WTC11 (cell line): Measurements from ENCODE around the gene ACTN1. TPM values are rescaled to one million over a fixed set of nuclear protein-coding genes. Genes with fewer than 3 reads are reported as not detected.

Experiments
- ATAC-seq: fragments of 200-7000 bp; cut with Tn5 transposase; 2 replicates; pipeline ENCODE4 v1.10.0; 2021; ENCODE audit warnings: mild to moderate bottlenecking, moderate library complexity
- CTCF ChIA-PET: fragments of 300-600 bp; sonication (Branson Sonifier 250); formaldehyde crosslinking; loops from one replicate; lab custom pipeline; 2021; ENCODE audit warnings: antibody characterized with exemption; lab: Charles Lee
- POLR2A ChIA-PET: fragments of 350-600 bp; sonication (Branson Sonifier 250); formaldehyde crosslinking; loops from one replicate; lab custom pipeline; 2021; ENCODE audit warnings: antibody characterized with exemption; lab: Charles Lee
- DNase-seq: peaks from one replicate; pipeline ENCODE4 v3.0.0; 2021; ENCODE audit warnings: low spot score
- H3K27ac Mint-ChIP-seq: 2 replicates; pipeline ENCODE4 v1.8.0; 2021; ENCODE audit warnings: mixed read lengths
- H3K27me3 Mint-ChIP-seq: 2 replicates; pipeline ENCODE4 v1.8.0; 2021; ENCODE audit warnings: low read depth, mild to moderate bottlenecking, moderate library complexity, mixed read lengths
- H3K36me3 Mint-ChIP-seq: 2 replicates; pipeline ENCODE4 v1.8.0; 2021; ENCODE audit warnings: mixed read lengths
- H3K4me1 Mint-ChIP-seq: 2 replicates; pipeline ENCODE4 v1.8.0; 2022; ENCODE audit warnings: mixed read lengths
- H3K4me3 Mint-ChIP-seq: 2 replicates; pipeline ENCODE4 v1.8.0; 2021; ENCODE audit warnings: mild to moderate bottlenecking, moderate library complexity, mixed read lengths
- H3K9me3 Mint-ChIP-seq: 2 replicates; pipeline ENCODE4 v1.8.0; 2021; ENCODE audit warnings: mixed read lengths
- ARID4B ChIP-seq: sonication (generic); formaldehyde crosslinking; IDR thresholded peaks from 2 replicates; pipeline ENCODE4 v1.8.0; 2023; ENCODE audit warnings: missing genetic modification reagents, mild to moderate bottlenecking, borderline replicate concordance
- ATF1 ChIP-seq: sonication (generic); formaldehyde crosslinking; IDR thresholded peaks from 2 replicates; pipeline ENCODE4 v1.8.1; 2023; ENCODE audit warnings: mild to moderate bottlenecking, moderate library complexity, missing genetic modification reagents
- FOXK1 ChIP-seq: sonication (generic); formaldehyde crosslinking; IDR thresholded peaks from 2 replicates; pipeline ENCODE4 v1.8.0; 2022; ENCODE audit warnings: mild to moderate bottlenecking, moderate library complexity, missing genetic modification reagents
- FOXP1 ChIP-seq: sonication (generic); formaldehyde crosslinking; IDR thresholded peaks from 2 replicates; pipeline ENCODE4 v1.8.0; 2022; ENCODE audit warnings: missing genetic modification reagents, mild to moderate bottlenecking, moderate library complexity, borderline replicate concordance
- GABPB1 ChIP-seq: sonication (generic); formaldehyde crosslinking; IDR thresholded peaks from 2 replicates; pipeline ENCODE4 v1.8.1; 2023; ENCODE audit warnings: mild to moderate bottlenecking, missing genetic modification reagents
- HMGXB4 ChIP-seq: sonication (generic); formaldehyde crosslinking; IDR thresholded peaks from 2 replicates; pipeline ENCODE4 v1.8.1; 2023; ENCODE audit warnings: mild to moderate bottlenecking, moderate library complexity, missing genetic modification reagents
- MXD4 ChIP-seq: fragments of 250-450 bp; sonication (Bioruptor Pico); IDR thresholded peaks from 2 replicates; pipeline ENCODE4 v1.8.0; 2021; ENCODE audit warnings: mild to moderate bottlenecking, moderate library complexity, borderline replicate concordance
- MYBL2 ChIP-seq: sonication (generic); formaldehyde crosslinking; IDR thresholded peaks from 2 replicates; pipeline ENCODE4 v1.8.1; 2023; ENCODE audit warnings: mild to moderate bottlenecking, moderate library complexity, missing genetic modification reagents
- NR1H2 ChIP-seq: sonication (generic); formaldehyde crosslinking; IDR thresholded peaks from 2 replicates; pipeline ENCODE4 v1.9.0; 2021; ENCODE audit warnings: mild to moderate bottlenecking, moderate library complexity, missing genetic modification reagents
- NR2C2 ChIP-seq: sonication (generic); formaldehyde crosslinking; IDR thresholded peaks from 2 replicates; pipeline ENCODE4 v1.8.0; 2022; ENCODE audit warnings: mild to moderate bottlenecking, missing genetic modification reagents
- OVOL2 ChIP-seq: fragments of 250-450 bp; sonication (Bioruptor Pico); IDR thresholded peaks from 2 replicates; pipeline ENCODE4 v1.9.0; 2021; ENCODE audit warnings: mild to moderate bottlenecking, borderline replicate concordance
- SMAD4 ChIP-seq: sonication (generic); formaldehyde crosslinking; IDR thresholded peaks from 2 replicates; pipeline ENCODE4 v1.8.0; 2022; ENCODE audit warnings: mild to moderate bottlenecking, missing genetic modification reagents
- TEAD1 ChIP-seq: sonication (generic); formaldehyde crosslinking; IDR thresholded peaks from 2 replicates; pipeline ENCODE4 v1.8.0; 2022; ENCODE audit warnings: mild to moderate bottlenecking, missing genetic modification reagents
- ZBTB21 ChIP-seq: sonication (generic); formaldehyde crosslinking; IDR thresholded peaks from 2 replicates; pipeline ENCODE4 v1.8.1; 2023; ENCODE audit warnings: mild to moderate bottlenecking, missing genetic modification reagents, borderline replicate concordance
- ZNF396 ChIP-seq: fragments of 250-450 bp; sonication (Bioruptor Pico); IDR thresholded peaks from 2 replicates; pipeline ENCODE4 v1.8.0; 2021; ENCODE audit warnings: mild to moderate bottlenecking, moderate library complexity, borderline replicate concordance
- ZNF423 ChIP-seq: fragments of 250-450 bp; sonication (Bioruptor Pico); IDR thresholded peaks from 2 replicates; pipeline ENCODE4 v2.1.2; 2022; ENCODE audit warnings: mild to moderate bottlenecking, moderate library complexity
- total RNA-seq: library from RNA; stranded (reverse); gene quantifications from 3 replicates; pipeline ENCODE4 v1.2.3, GENCODE V29; 2021
- TF ChIP-seq, protein P1 (sequence below): fragments of 250-450 bp; sonication (Bioruptor Pico); IDR thresholded peaks from 2 replicates; pipeline ENCODE4 v1.9.0; 2021; ENCODE audit warnings: mild to moderate bottlenecking
- TF ChIP-seq, protein P2 (sequence below): sonication (generic); formaldehyde crosslinking; IDR thresholded peaks from 2 replicates; pipeline ENCODE4 v1.8.1; 2022; ENCODE audit warnings: mild to moderate bottlenecking, missing genetic modification reagents, moderate library complexity, borderline replicate concordance
- TF ChIP-seq, protein P3 (sequence below): sonication (generic); formaldehyde crosslinking; IDR thresholded peaks from 2 replicates; pipeline ENCODE4 v1.8.0; 2022; ENCODE audit warnings: missing genetic modification reagents
- TF ChIP-seq, protein P4 (sequence below): fragments of 200-600 bp; IDR thresholded peaks from 2 replicates; pipeline ENCODE4 v1.8.0; 2022; ENCODE audit warnings: antibody characterized with exemption

The ACTN1 gene
- total RNA-seq, 1 experiment from 2014 or later = 196 TPM

GRCh38 chr14:68824517-68825347, 154.4 kb downstream of the ACTN1 start:
- Mint-ChIP-seq H3K9me3 (no peaks in the 10 kb centered on the region), H3K4me3 (no peak overlapping the region), H3K4me1 (peaks cover 11% of the 10 kb centered on the region), H3K27ac (no peak overlapping the region), H3K27me3 (peaks cover 2% of the 10 kb centered on the region; the same call in 1 of the 2 replicates), H3K36me3 (no peaks in the 10 kb centered on the region)
- ChIA-PET POLR2A (interaction anchor here (0.5 to 1.1 kb wide), 3 partner anchors 9 to 334 kb away, joined by 3 to 4 read pairs (median 3); no protein-coding TSS in a partner anchor), CTCF (interaction anchor here (0.6 to 4.0 kb wide), 44 partner anchors 8 to 1224 kb away, joined by 3 to 46 read pairs (median 4); partner anchors contain the start of genes EXD2, PIGH, ZFP36L1 and ZFYVE26)
- DNase-seq (peak; percentile 94), ATAC-seq (peak; percentile 98)
- TF ChIP-seq, protein P1, sequence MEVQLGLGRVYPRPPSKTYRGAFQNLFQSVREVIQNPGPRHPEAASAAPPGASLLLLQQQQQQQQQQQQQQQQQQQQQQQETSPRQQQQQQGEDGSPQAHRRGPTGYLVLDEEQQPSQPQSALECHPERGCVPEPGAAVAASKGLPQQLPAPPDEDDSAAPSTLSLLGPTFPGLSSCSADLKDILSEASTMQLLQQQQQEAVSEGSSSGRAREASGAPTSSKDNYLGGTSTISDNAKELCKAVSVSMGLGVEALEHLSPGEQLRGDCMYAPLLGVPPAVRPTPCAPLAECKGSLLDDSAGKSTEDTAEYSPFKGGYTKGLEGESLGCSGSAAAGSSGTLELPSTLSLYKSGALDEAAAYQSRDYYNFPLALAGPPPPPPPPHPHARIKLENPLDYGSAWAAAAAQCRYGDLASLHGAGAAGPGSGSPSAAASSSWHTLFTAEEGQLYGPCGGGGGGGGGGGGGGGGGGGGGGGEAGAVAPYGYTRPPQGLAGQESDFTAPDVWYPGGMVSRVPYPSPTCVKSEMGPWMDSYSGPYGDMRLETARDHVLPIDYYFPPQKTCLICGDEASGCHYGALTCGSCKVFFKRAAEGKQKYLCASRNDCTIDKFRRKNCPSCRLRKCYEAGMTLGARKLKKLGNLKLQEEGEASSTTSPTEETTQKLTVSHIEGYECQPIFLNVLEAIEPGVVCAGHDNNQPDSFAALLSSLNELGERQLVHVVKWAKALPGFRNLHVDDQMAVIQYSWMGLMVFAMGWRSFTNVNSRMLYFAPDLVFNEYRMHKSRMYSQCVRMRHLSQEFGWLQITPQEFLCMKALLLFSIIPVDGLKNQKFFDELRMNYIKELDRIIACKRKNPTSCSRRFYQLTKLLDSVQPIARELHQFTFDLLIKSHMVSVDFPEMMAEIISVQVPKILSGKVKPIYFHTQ (CRISPR knock-in tag) = no peak
- TF ChIP-seq, protein P2, sequence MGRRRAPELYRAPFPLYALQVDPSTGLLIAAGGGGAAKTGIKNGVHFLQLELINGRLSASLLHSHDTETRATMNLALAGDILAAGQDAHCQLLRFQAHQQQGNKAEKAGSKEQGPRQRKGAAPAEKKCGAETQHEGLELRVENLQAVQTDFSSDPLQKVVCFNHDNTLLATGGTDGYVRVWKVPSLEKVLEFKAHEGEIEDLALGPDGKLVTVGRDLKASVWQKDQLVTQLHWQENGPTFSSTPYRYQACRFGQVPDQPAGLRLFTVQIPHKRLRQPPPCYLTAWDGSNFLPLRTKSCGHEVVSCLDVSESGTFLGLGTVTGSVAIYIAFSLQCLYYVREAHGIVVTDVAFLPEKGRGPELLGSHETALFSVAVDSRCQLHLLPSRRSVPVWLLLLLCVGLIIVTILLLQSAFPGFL (CRISPR knock-in tag) = no peak
- TF ChIP-seq, protein P3, sequence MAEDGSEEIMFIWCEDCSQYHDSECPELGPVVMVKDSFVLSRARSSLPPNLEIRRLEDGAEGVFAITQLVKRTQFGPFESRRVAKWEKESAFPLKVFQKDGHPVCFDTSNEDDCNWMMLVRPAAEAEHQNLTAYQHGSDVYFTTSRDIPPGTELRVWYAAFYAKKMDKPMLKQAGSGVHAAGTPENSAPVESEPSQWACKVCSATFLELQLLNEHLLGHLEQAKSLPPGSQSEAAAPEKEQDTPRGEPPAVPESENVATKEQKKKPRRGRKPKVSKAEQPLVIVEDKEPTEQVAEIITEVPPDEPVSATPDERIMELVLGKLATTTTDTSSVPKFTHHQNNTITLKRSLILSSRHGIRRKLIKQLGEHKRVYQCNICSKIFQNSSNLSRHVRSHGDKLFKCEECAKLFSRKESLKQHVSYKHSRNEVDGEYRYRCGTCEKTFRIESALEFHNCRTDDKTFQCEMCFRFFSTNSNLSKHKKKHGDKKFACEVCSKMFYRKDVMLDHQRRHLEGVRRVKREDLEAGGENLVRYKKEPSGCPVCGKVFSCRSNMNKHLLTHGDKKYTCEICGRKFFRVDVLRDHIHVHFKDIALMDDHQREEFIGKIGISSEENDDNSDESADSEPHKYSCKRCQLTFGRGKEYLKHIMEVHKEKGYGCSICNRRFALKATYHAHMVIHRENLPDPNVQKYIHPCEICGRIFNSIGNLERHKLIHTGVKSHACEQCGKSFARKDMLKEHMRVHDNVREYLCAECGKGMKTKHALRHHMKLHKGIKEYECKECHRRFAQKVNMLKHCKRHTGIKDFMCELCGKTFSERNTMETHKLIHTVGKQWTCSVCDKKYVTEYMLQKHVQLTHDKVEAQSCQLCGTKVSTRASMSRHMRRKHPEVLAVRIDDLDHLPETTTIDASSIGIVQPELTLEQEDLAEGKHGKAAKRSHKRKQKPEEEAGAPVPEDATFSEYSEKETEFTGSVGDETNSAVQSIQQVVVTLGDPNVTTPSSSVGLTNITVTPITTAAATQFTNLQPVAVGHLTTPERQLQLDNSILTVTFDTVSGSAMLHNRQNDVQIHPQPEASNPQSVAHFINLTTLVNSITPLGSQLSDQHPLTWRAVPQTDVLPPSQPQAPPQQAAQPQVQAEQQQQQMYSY (CRISPR knock-in tag) = no peak
- no peak for TF ChIP-seq ZNF396 (CRISPR knock-in tag)
- TF ChIP-seq MXD4 (CRISPR knock-in tag) = no peak
- peak; percentile 40; the same call in 1 of the 2 replicates for TF ChIP-seq HMGXB4 (CRISPR knock-in tag)
- TF ChIP-seq MYBL2 (CRISPR knock-in tag) = no peak
- TF ChIP-seq ZBTB21 (CRISPR knock-in tag) = peak; percentile 20; the same call in 1 of the 2 replicates
- no peak for TF ChIP-seq ZNF423 (CRISPR knock-in tag)
- TF ChIP-seq OVOL2 = no peak
- no peak for TF ChIP-seq ATF1 (CRISPR knock-in tag)
- TF ChIP-seq FOXK1 = peak; percentile 68
- TF ChIP-seq TEAD1 (CRISPR knock-in tag) = peak; percentile 23; the same call in 1 of the 2 replicates
- TF ChIP-seq NR1H2 (CRISPR knock-in tag) = no peak
- TF ChIP-seq GABPB1 (CRISPR knock-in tag) = peak; percentile 93
- TF ChIP-seq NR2C2 (CRISPR knock-in tag) = no peak
- TF ChIP-seq, protein P4, sequence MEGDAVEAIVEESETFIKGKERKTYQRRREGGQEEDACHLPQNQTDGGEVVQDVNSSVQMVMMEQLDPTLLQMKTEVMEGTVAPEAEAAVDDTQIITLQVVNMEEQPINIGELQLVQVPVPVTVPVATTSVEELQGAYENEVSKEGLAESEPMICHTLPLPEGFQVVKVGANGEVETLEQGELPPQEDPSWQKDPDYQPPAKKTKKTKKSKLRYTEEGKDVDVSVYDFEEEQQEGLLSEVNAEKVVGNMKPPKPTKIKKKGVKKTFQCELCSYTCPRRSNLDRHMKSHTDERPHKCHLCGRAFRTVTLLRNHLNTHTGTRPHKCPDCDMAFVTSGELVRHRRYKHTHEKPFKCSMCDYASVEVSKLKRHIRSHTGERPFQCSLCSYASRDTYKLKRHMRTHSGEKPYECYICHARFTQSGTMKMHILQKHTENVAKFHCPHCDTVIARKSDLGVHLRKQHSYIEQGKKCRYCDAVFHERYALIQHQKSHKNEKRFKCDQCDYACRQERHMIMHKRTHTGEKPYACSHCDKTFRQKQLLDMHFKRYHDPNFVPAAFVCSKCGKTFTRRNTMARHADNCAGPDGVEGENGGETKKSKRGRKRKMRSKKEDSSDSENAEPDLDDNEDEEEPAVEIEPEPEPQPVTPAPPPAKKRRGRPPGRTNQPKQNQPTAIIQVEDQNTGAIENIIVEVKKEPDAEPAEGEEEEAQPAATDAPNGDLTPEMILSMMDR = peak; percentile 65
- TF ChIP-seq ARID4B (CRISPR knock-in tag) = no peak
- peak; percentile 60; the same call in 1 of the 2 replicates for TF ChIP-seq FOXP1
- TF ChIP-seq SMAD4 (CRISPR knock-in tag) = no peak
